GM19239 (cell line): ENCODE data around the gene VNN1.
A peak's percentile ranks its signal among the peaks of the same experiment; 100 is the strongest.
"Not testable (repeated sequence)": the region's sequence is repeated elsewhere in the genome, so short reads cannot be mapped to it uniquely, and the experiment has no call there.

ENCODE experiments used
- DNase-seq: peaks from one replicate; pipeline ENCODE4 v3.0.0; 2011; ENCODE audit warnings: low spot score; ENCODE audit not compliant: insufficient read length
- FAIRE-seq: peaks from 2 replicates; lab custom pipeline; 2011; peaks lifted over from hg19 to GRCh38; lab: Jason Lieb, UNC

The VNN1 gene

DNA sequence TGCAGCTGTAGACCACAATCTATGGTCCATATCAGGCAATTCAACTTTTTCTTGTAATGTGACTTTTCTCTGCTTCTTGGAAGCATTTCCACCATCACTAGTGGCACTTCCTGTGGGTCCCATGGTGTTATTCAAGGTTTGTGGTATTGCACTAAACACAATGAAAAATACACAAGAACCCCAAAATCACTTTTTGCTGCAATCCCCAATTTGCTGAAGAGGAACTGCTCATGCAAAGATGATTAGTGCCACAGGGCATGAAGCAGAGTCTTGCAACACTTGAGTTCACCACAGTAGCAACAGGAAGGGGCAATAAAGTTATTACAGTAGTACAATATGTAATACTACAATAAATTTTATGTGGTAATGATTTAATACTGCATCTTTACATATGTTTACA is 38.1 kb downstream of the VNN1 start:
- FAIRE-seq (no peak), DNase-seq (no peak)

GRCh38 chr6:132675002-132675401 is 38.9 kb downstream of the VNN1 start:
- no peak for DNase-seq
- no peak for FAIRE-seq

- DNase-seq (no peak), FAIRE-seq (no peak)
These were observed 40.3 kb downstream of the VNN1 start for GRCh38 chr6:132673376-132674094.

- DNase-seq (no peak), FAIRE-seq (no peak)
These were observed 42.6 kb downstream of the VNN1 start for GRCh38 chr6:132671295-132671694.

GRCh38 chr6:132669690-132670291 is 44.1 kb downstream of the VNN1 start:
- DNase-seq = peak; percentile 8
- peak; percentile 92 for FAIRE-seq

- DNase-seq = no peak
- FAIRE-seq = no peak
These were observed 47.7 kb downstream of the VNN1 start for GRCh38 chr6:132666118-132666517.

DNA sequence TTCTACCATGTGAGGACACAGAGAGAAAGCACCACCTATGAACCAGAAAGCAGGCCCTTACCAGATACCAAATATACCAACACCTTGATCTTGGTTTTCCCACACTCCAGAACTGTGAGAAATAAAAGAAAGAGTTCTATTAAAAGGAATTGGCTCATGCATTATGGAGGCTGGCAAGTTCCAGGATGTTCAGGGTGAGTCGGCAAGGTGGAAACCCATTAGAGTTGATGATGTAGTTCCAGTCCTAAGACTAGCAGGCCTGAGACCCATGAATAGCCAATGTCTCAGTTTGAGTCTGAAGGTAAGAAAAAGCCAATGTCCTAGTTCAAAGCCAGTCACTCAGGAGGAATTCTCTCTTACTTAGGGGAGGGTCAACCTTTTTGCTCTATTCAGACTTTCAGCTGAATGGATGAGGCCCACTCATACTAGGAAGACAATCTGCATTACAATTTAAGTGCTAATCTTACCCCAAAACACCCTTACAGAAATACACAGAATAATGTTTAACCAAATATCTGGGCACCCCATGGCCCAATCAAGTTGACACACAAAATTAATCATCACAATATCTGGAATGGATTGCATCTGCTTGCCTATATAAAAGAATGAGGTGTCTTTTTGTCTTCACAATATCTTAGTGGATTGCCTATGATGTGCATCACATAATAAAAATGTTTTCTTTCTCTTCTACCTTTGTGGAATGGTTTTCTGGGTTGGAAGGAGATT is 49.4 kb downstream of the VNN1 start:
- DNase-seq = no peak
- FAIRE-seq = no peak

GRCh38 chr6:132663661-132664060 is 50.2 kb downstream of the VNN1 start:
- no peak for DNase-seq
- no peak for FAIRE-seq

GRCh38 chr6:132661906-132662305 is 51.9 kb downstream of the VNN1 start:
- DNase-seq (no peak), FAIRE-seq (no peak)

GRCh38 chr6:132659082-132659481 is 54.8 kb downstream of the VNN1 start, which contains the start of gene TAAR1:
TAAR1 (minus strand) TSS chr6:132659182; CDS start chr6:132646003, 13,179 bp downstream.
- DNase-seq = no peak

DNA sequence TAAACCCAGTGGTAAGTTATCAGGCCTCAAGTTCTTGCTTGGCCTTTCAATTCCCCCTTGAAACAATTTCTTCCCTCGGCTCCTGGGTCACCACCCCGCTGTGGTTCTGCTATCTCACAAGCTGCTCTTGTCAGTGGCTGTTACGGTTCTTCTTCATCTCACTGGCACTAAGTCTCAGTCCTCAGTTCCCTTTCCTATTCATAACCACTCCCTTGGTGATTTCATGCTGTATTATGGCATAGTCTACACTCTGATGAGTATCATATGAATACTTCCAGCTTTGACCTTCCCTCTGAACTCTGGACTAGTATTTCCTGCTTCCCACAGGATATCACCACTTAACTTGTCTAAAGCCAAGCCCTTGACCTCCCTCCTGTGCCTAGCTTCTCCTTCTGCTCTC is 62.8 kb downstream of the VNN1 start:
- DNase-seq = no peak
- no peak for FAIRE-seq

More at GRCh38 chr6:132659082-132659481, 54.8 kb downstream of the VNN1 start, which contains the start of gene TAAR1:
- FAIRE-seq = no peak

GRCh38 chr6:132650429-132650828 is 63.4 kb downstream of the VNN1 start:
- DNase-seq = no peak
- no peak for FAIRE-seq

GRCh38 chr6:132648828-132649227 is 65.0 kb downstream of the VNN1 start:
- no peak for DNase-seq
- FAIRE-seq = no peak

DNA sequence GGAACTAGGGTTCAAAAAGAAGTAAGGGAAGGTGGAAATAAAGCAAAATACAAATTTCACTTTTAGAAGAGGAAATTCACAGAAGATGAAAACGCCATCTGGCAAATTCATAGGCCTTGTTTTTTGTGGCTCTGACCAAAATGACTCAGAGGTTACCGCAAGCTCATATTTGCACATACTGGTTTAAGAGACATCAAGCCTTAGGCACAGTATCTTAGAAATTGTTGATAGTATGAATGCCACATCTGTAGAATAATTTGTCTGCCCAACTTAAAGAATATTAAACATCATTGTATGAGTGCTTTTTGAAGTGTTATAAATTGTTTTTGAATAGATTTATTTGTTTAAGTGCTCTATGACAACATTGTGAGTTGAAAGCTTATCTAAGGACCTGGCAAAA is 65.5 kb downstream of the VNN1 start:
- FAIRE-seq = peak; percentile 33
- DNase-seq = no peak

- FAIRE-seq (peak; percentile 49), DNase-seq (no peak)
These were observed 70.3 kb downstream of the VNN1 start for GRCh38 chr6:132643547-132643946.

- not testable (repeated sequence) for DNase-seq, FAIRE-seq
These were observed 76.7 kb downstream of the VNN1 start for GRCh38 chr6:132637135-132637534.

DNA sequence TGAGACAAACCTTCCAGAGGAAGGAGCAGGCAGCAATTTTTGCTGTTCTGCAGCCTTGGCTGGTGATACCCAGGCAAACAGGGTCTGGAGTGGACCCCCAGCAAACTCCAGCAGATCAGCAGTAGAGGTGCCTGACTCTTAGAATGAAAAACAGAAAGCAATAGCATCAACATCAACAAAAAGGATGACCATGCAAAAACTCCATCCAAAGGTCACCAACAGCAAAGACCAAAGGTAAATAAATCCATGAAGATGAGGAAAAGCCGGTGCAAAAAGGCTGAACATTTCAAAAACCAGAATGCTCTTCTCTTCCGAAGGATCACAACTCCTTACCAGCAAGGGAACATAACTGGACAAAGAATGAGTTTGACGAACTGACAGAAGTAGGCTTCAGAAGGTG is 77.9 kb downstream of the VNN1 start:
- FAIRE-seq, DNase-seq: not testable (repeated sequence)

- not testable (repeated sequence) for FAIRE-seq, DNase-seq
These were observed 78.6 kb downstream of the VNN1 start for GRCh38 chr6:132635288-132635687.

- FAIRE-seq (no peak), DNase-seq (no peak)
These were observed 79.1 kb downstream of the VNN1 start for GRCh38 chr6:132634796-132635195.

GRCh38 chr6:132633362-132633761 is 80.5 kb downstream of the VNN1 start:
- FAIRE-seq = no peak

More at GRCh38 chr6:132633362-132633761, 80.5 kb downstream of the VNN1 start:
- DNase-seq = no peak
